Measurements from ENCODE around the gene TRPT1. TPM values are rescaled to one million over a fixed set of nuclear protein-coding genes. Genes with fewer than 3 reads are reported as not detected.

The TRPT1 gene
- total and polyA plus RNA-seq, 9 of the 15 experiments (the other 6 are each of a cell fraction or from before 2014, with no cell fraction given), result 4.6 to 41.7 (median 23.1) TPM

DNA sequence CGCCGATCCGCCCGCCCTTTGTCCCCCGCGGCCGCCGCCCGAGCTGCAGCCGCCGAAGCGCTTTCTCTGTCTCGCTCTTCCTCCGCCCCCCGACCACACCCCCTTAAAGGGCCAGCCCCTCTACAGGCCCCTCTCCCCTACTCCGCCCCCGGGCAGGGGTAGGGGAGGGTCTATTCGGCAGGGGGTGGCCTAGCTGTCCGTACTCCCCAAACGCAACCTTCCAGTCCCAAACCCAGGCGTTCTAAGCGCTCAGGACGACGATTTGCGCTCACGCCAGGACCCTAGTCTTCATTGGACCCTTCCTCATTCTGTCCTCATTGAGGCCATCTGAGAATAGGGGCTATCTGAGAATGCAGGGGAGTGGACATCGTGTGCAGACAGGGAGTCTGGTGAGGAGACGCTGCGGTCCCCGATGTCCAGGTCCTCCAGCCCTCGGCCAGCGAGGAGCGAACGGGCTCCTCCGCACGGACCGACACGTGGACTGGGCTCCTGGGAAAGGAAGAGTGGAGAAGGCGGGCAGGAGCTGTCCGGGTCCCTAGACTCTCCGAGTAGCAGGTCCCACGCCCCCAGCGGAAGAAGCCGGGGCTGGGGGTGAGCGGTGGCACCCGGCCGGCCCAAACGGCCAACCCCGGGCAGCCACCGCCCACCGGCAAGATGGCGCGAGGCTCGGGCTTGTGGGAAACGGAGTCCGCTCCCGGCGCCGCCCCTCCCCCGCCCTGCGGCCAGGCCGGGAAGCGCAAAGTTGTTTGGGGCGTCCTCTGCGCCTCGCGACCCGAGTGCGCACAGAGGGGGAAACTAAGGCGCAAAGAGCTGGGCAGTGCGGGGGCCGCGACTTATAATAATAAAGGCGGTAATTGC is 21.1 kb upstream of the TRPT1 start, which contains the start of gene PPP1R14B (continued):
- TF ChIP-seq, protein P1, sequence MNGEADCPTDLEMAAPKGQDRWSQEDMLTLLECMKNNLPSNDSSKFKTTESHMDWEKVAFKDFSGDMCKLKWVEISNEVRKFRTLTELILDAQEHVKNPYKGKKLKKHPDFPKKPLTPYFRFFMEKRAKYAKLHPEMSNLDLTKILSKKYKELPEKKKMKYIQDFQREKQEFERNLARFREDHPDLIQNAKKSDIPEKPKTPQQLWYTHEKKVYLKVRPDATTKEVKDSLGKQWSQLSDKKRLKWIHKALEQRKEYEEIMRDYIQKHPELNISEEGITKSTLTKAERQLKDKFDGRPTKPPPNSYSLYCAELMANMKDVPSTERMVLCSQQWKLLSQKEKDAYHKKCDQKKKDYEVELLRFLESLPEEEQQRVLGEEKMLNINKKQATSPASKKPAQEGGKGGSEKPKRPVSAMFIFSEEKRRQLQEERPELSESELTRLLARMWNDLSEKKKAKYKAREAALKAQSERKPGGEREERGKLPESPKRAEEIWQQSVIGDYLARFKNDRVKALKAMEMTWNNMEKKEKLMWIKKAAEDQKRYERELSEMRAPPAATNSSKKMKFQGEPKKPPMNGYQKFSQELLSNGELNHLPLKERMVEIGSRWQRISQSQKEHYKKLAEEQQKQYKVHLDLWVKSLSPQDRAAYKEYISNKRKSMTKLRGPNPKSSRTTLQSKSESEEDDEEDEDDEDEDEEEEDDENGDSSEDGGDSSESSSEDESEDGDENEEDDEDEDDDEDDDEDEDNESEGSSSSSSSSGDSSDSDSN (IDR thresholded peaks at IDR 0.05; ENCODE audit: borderline replicate concordance in 1 of 2, low read depth in 2 of 2, low read length in 2 of 2), result peak; percentile 69 to 73; a peak in 2 of 4 replicates
- TF ChIP-seq CCNT2 (IDR thresholded peaks at IDR 0.05; ENCODE audit: borderline replicate concordance, extremely low read depth, insufficient read length, low read depth, low read length) (peak; percentile 83), U2AF1 (optimal IDR thresholded peaks at IDR 0.05; ENCODE audit: low read depth, low read length) (no peak), FOXA3 (CRISPR knock-in tag; conservative IDR thresholded peaks at IDR 0.05 in 1 of 2, IDR thresholded peaks at IDR 0.05 in 1 of 2) (peak in 1 of 2 experiments; percentile 47; a peak in 1 of 4 replicates), JUND (IDR thresholded peaks at IDR 0.05; ENCODE audit: borderline replicate concordance, low read depth, low read length) (no peak), JUND (tag; IDR thresholded peaks at IDR 0.05; ENCODE audit: borderline replicate concordance, low read depth, low read length) (0 out of 3 replicates have a peak, but pooled peaks have one; percentile 13), PML (IDR thresholded peaks at IDR 0.05; ENCODE audit: low read length) (no peak), IFI16 (CRISPR knock-in tag; IDR thresholded peaks at IDR 0.05) (no peak), ZNF408 (CRISPR knock-in tag; IDR thresholded peaks at IDR 0.05; ENCODE audit: low read depth) (no peak), CC2D1A (IDR thresholded peaks at IDR 0.05) (no peak), NFRKB (IDR thresholded peaks at IDR 0.05; ENCODE audit: low read depth) (peak; percentile 84)
- TF ChIP-seq, protein P2, sequence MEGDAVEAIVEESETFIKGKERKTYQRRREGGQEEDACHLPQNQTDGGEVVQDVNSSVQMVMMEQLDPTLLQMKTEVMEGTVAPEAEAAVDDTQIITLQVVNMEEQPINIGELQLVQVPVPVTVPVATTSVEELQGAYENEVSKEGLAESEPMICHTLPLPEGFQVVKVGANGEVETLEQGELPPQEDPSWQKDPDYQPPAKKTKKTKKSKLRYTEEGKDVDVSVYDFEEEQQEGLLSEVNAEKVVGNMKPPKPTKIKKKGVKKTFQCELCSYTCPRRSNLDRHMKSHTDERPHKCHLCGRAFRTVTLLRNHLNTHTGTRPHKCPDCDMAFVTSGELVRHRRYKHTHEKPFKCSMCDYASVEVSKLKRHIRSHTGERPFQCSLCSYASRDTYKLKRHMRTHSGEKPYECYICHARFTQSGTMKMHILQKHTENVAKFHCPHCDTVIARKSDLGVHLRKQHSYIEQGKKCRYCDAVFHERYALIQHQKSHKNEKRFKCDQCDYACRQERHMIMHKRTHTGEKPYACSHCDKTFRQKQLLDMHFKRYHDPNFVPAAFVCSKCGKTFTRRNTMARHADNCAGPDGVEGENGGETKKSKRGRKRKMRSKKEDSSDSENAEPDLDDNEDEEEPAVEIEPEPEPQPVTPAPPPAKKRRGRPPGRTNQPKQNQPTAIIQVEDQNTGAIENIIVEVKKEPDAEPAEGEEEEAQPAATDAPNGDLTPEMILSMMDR (IDR thresholded peaks at IDR 0.05 in 2 of 3, conservative IDR thresholded peaks at IDR 0.05 in 1 of 3; ENCODE audit: insufficient read depth in 2 of 3, low read depth in 1 of 3, low read length in 3 of 3), result peak; percentile 15 to 29 (median 26); a peak in 3 of 6 replicates
- TF ChIP-seq, protein P3, sequence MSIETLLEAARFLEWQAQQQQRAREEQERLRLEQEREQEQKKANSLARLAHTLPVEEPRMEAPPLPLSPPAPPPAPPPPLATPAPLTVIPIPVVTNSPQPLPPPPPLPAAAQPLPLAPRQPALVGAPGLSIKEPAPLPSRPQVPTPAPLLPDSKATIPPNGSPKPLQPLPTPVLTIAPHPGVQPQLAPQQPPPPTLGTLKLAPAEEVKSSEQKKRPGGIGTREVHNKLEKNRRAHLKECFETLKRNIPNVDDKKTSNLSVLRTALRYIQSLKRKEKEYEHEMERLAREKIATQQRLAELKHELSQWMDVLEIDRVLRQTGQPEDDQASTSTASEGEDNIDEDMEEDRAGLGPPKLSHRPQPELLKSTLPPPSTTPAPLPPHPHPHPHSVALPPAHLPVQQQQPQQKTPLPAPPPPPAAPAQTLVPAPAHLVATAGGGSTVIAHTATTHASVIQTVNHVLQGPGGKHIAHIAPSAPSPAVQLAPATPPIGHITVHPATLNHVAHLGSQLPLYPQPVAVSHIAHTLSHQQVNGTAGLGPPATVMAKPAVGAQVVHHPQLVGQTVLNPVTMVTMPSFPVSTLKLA (conservative IDR thresholded peaks at IDR 0.05), result peak; percentile 94 to 96
- TF ChIP-seq, protein P4, sequence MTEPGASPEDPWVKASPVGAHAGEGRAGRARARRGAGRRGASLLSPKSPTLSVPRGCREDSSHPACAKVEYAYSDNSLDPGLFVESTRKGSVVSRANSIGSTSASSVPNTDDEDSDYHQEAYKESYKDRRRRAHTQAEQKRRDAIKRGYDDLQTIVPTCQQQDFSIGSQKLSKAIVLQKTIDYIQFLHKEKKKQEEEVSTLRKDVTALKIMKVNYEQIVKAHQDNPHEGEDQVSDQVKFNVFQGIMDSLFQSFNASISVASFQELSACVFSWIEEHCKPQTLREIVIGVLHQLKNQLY (CRISPR knock-in tag; conservative IDR thresholded peaks at IDR 0.05), result no peak
- TF ChIP-seq, protein P5, sequence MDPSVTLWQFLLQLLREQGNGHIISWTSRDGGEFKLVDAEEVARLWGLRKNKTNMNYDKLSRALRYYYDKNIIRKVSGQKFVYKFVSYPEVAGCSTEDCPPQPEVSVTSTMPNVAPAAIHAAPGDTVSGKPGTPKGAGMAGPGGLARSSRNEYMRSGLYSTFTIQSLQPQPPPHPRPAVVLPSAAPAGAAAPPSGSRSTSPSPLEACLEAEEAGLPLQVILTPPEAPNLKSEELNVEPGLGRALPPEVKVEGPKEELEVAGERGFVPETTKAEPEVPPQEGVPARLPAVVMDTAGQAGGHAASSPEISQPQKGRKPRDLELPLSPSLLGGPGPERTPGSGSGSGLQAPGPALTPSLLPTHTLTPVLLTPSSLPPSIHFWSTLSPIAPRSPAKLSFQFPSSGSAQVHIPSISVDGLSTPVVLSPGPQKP (CRISPR knock-in tag; IDR thresholded peaks at IDR 0.05), result no peak
